Body of pancreas (tissue), 4 donors: ENCODE measurements around the gene NSG1.

Experiments used
- CTCF ChIP-seq, 7 experiments: fragments of 450-650 bp in 4 of 7; fragments of 200-600 bp in 3 of 7; sonication (generic) in 3 of 7; IDR thresholded peaks; one replicate each; pipeline ENCODE4 v1.5.1; 2016 to 2019; ENCODE audit warnings: antibody characterized with exemption in 7 of 7
- POLR2A ChIP-seq, 3 donors: fragments of 450-650 bp; IDR thresholded peaks; one replicate each; pipeline ENCODE4 v1.6.1; 2016; ENCODE audit warnings: antibody characterized with exemption in 3 of 3, mild to moderate bottlenecking in 2 of 3

- TF ChIP-seq POLR2A (IDR thresholded peaks at IDR 0.05) (no peak), CTCF (IDR thresholded peaks at IDR 0.05) (no peak)
Measured at GRCh38 chr4:4427121-4427870, 40.4 kb downstream of the NSG1 start.
